Spinal cord (tissue), 10 donors: ENCODE data around the gene TBC1D8B. TPM values are rescaled to one million over a fixed set of nuclear protein-coding genes. Genes with fewer than 3 reads are reported as not detected.
"Not testable (repeated sequence)": the region's sequence is repeated elsewhere in the genome, so short reads cannot be mapped to it uniquely, and the experiment has no call there.

Experiments used
- DNase-seq, 6 donors: peaks; one replicate each; pipeline versions ENCODE4 v3.0.0 to v3.0.0-alpha.2; 2013 to 2015; ENCODE audit warnings: low spot score in 6 of 6, low read depth in 4 of 6
- H3K27ac ChIP-seq: one replicate; pipeline ENCODE4 v1.5.1; 2013; ENCODE audit warnings: low read depth, low read length, control low read depth
- H3K27me3 ChIP-seq: one replicate; pipeline ENCODE4 v1.6.1; 2013; ENCODE audit warnings: low read length; ENCODE audit not compliant: control insufficient read depth, insufficient read depth
- H3K36me3 ChIP-seq: one replicate; pipeline ENCODE4 v1.6.1; 2013; ENCODE audit warnings: low read length; ENCODE audit not compliant: control insufficient read depth, insufficient read depth
- H3K4me1 ChIP-seq: one replicate; pipeline ENCODE4 v1.6.1; 2013; ENCODE audit warnings: low read length; ENCODE audit not compliant: control insufficient read depth, insufficient read depth
- H3K4me3 ChIP-seq: one replicate; pipeline ENCODE4 v1.5.1; 2013; ENCODE audit warnings: low read depth, low read length, control low read depth
- H3K9me3 ChIP-seq: one replicate; pipeline ENCODE4 v1.6.1; 2013; ENCODE audit warnings: low read length; ENCODE audit not compliant: control insufficient read depth, insufficient read depth
- WGBS: methylation state at CpG from one replicate; pipeline ENCODE4 v1.1.5; 2013; ENCODE audit warnings: missing lambda C conversion rate; ENCODE audit not compliant: insufficient coverage; 5-methylcytosine and 5-hydroxymethylcytosine counted together
- long read RNA-seq, 4 donors: transcript quantifications; one replicate each; lab custom pipeline, GENCODE V29; 2026
- polyA plus RNA-seq, 2 donors: library from polyadenylated mRNA; unstranded; fragments of 120-200 nt; gene quantifications; one replicate each; pipeline ENCODE4 v1.2.1, GENCODE V29; 2013; ENCODE audit not compliant: insufficient read length in 2 of 2
- total RNA-seq, 2 donors: library from RNA; depleted of rRNA in 1 of 2; stranded (reverse); fragments of 120-200 nt in 1 of 2; fragments of >200 nt in 1 of 2; gene quantifications; one replicate each; pipeline versions ENCODE4 v1.2.3 to v1.2.4, GENCODE V29; 2013 to 2014
- donor health status: healthy.

TBC1D8B gene
- total RNA-seq (1 to 10 TPM; 4.5 to 9.0 TPM), polyA plus RNA-seq (1 to 10 TPM; 1.0 to 1.2 TPM)
- long read RNA-seq, donor 1, result 0 reads
- long read RNA-seq, donor 2, result 0 reads
- long read RNA-seq, donor 3, result 0 reads
- long read RNA-seq, donor 4, full-length matches to known transcripts, result 2 of 2 reads
- long read RNA-seq, donor 4, partial matches to known transcripts, result 0 of 2 reads
- long read RNA-seq, donor 4, other reads (novel, unspliced or antisense), result 0 of 2 reads

DNA sequence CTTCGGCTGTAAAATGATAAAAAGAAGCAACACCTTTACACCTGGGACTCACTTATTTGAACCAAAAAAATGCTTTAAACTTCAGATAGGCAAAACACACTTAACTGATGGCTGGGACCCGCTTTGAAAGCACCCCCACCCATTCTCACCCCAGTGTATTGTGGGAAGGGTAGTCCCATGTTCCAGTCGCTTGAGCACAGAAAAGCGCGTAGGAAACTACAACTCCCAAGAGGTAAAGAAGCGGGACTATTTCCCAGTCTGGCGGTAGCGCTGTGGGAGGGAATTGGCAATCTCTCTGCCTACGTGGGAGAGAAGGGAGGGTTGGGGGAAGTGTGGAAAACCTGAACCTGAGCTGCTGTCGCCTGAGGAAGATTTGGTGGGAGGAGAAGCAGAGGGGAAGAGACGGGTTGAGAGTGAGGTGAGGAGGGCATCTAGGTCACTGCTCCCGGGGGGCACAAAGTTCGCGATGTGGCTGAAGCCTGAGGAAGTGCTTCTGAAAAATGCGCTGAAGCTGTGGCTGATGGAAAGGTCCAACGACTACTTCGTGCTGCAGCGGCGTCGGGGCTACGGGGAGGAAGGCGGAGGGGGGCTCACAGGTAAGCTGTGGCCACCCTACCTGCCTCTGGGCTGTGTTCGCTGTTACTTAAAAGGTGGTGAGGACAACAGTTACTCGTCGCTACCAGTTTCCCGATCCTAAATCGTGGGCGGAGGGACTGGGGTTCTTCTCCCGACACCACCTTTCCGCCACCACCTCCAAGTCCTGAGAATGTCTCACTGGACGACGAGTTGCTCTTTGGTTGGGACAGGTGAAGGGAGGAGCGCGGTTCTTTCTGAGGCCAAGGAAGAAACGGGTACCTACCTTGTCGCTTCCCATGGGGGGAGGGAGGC lies at the start of gene TBC1D8B:
TBC1D8B (plus strand) TSS at position 286 of the 888 bp plus-strand sequence; CDS start at position 467, 181 bp downstream.
- Histone ChIP-seq H3K4me3 (peak within 1 kb of the TSS; percentile 61), H3K4me1 (peaks cover 8% of the 10 kb centered on the region), H3K27me3 (peaks cover 35% of the 10 kb centered on the region), H3K36me3 (no peaks in the 10 kb centered on the region), H3K9me3 (no peaks in the 10 kb centered on the region), H3K27ac (no peak within 1 kb of the TSS)
- DNase-seq, result peak; percentile 39 to 93 (median 58)
- 19% methylated on average over 28 of the region's 36 CpGs for WGBS

DNA sequence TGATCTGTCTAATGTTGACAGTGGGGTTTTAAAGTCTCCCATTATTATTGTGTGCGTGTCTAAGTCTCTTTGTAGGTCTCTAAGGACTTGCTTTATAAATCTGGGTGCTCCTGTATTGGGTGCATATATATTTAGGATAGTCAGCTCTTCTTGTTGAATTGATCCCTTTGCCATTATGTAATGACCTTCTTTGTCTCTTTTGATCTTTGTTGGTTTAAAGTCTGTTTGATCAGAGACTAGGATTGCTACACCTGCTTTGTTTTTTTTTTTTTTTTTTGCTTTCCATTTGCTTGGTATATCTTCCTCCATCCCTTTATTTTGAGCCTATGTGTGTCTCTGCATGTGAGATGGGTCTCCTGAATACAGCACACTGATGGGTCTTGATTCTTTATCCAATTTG lies 33.2 kb upstream of the TBC1D8B start:
- not testable (repeated sequence) for H3K27ac ChIP-seq, H3K4me3 ChIP-seq, H3K36me3 ChIP-seq, H3K9me3 ChIP-seq, H3K27me3 ChIP-seq, H3K4me1 ChIP-seq, DNase-seq
- WGBS, result 50% methylated on average over 1 of the region's 1 CpG

DNA sequence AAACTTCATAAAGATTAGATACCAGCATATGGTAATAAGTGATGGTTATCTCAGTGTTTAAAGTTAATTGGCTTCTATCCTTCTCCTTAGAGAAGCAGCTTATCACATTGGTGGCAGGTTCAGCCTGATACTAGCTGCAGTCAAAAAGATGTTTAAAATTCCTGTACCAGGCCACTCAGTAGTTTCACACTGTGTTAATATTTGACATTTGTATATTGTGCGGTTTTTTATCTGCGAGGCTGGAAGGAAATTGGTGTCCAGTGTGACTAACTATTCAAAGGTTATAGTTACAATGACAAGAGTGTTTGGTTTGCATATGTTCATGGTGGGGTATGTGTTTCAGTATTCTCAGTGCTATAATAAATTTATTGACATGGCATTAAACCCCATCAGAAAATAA lies 27.5 kb upstream of the TBC1D8B start:
- Histone ChIP-seq H3K4me1 (no peaks in the 10 kb centered on the region), H3K27ac (no peak overlapping the region), H3K36me3 (no peaks in the 10 kb centered on the region), H3K9me3 (no peaks in the 10 kb centered on the region), H3K27me3 (no peaks in the 10 kb centered on the region), H3K4me3 (no peak overlapping the region)
- DNase-seq, result no peak
- WGBS, result no CpG with 5 or more reads among the region's 2 CpGs

DNA sequence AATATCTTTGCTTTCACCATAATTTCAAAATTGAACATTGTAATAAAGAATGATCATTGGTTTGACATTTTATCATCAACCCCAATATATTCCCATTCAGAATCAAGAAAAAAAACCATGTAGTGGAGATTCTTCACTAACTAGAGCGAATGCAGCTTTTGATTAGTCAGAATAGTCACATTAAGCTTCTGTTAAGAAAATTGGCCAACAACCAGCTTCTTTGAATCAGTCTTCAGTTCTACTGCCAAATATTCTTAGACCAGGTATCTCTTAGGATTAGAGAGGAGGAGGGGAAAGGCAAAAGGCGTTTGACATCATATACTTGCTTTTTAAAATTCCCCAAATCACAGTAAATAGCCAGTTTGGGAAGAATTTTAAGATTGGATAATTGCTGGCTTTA lies 22.2 kb upstream of the TBC1D8B start:
- no CpG with 5 or more reads among the region's 2 CpGs for WGBS
- Histone ChIP-seq H3K27me3 (no peaks in the 10 kb centered on the region), H3K27ac (no peak overlapping the region), H3K4me3 (no peak overlapping the region), H3K4me1 (no peaks in the 10 kb centered on the region), H3K36me3 (no peaks in the 10 kb centered on the region), H3K9me3 (no peaks in the 10 kb centered on the region)
- DNase-seq, result peak in 1 of 6 donors; percentile 2

DNA sequence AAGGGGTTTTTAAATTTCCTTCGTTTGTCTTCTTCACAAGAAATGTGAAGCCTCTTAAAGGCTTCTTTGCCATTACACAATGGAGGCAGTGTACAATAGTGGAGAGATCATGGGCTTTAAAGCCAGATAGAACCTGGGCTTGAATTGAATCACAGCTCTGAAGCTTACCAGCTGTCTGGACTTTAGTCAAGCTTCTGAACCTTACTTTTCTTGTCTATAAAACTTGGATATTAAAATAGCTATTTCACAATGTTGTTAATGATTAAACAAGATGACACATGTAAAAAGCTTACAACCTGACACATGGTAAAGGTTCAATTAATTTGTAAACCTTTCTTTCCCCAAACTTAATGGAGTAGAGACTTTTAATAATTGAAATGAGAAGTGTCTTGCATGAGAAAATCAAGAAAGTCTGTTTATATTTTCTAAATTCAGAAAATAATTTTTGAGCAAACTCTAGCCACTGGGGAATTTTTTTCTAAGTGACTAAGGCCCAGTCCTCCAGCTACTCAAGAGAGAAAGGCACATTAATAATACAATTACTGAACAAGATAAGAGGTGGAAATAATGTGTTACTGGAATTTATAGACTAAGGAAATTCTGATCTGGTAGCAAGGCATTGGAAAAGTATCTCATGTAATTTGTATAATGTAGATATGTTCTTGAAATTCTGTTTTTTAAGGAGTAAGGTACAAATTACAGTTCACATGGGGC lies 21.7 kb upstream of the TBC1D8B start:
- Histone ChIP-seq H3K27me3 (no peaks in the 10 kb centered on the region), H3K36me3 (no peaks in the 10 kb centered on the region), H3K4me3 (no peak overlapping the region), H3K9me3 (no peaks in the 10 kb centered on the region), H3K27ac (no peak overlapping the region), H3K4me1 (no peaks in the 10 kb centered on the region)
- no peak for DNase-seq
- WGBS, result 40% methylated on average over 1 of the region's 1 CpG

DNA sequence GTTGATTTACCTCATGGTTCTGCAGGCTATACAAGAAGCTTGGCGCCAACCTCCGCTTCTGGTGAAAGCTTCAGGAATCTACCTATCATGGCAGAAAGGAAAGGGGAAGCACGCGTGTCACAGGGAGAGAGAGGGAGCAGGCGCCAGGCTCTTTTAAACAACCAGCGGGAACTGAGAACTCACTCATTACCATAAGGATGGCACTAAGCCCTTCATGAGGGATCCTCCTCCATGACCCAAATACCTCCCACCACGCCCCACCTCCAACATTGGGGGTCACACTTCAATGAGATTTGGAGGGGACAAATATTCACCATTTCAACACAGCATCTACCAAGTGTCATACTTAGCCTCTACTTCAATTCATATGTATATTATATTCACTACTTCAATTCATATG lies 18.8 kb upstream of the TBC1D8B start:
- Histone ChIP-seq H3K27ac (no peak overlapping the region), H3K9me3 (no peaks in the 10 kb centered on the region)
- no CpG with 5 or more reads among the region's 7 CpGs for WGBS

DNA sequence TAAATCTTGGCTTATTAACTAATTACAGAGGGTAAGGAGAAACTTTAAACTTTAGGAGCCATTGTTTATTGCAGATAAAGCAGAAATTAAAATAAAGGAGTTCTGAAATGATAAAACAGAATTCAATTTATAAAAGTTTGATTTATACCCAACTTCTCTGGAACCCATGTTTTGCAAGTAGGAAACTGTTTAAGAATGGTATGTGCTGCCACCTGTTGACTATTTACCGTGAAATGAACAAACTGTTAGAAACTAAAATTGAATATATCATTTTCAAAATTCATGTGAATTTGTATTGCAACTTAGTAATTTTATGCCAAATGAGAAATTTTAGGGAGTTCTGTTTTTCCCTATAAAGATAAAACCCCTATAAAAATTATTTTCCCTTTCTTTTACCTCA lies 11.0 kb upstream of the TBC1D8B start:
- Histone ChIP-seq H3K4me1 (no peaks in the 10 kb centered on the region), H3K36me3 (no peaks in the 10 kb centered on the region), H3K9me3 (no peaks in the 10 kb centered on the region), H3K4me3 (no peak overlapping the region), H3K27me3 (no peaks in the 10 kb centered on the region), H3K27ac (no peak overlapping the region)
- whole genome bisulfite sequencing, result no CpG with 5 or more reads among the region's 1 CpG
- DNase-seq, result peak in 2 of 6 donors; percentile 5 to 6

More for the DNA sequence above, 18.8 kb upstream of the TBC1D8B start:
- H3K4me1 ChIP-seq, result no peaks in the 10 kb centered on the region
- H3K27me3 ChIP-seq, result no peaks in the 10 kb centered on the region
- DNase-seq, result no peak
- no peaks in the 10 kb centered on the region for H3K36me3 ChIP-seq
- no peak overlapping the region for H3K4me3 ChIP-seq

DNA sequence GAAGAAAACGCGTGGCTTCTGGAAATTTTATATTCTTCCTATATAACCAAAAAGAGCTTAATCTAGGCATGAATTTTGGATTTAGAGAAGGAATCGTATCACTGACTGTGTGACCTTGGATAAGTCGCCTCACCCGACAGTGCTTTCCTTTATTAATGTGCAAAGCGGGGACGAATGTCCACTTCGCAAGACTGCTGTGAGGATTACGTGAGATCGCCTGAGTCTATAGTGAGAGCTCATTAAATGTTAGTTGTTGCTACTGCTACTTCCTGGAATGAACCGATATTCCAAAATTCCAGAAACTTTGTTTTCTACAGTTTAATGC lies 448 bp upstream of the TBC1D8B start:
- Histone ChIP-seq H3K9me3 (no peaks in the 10 kb centered on the region), H3K27me3 (peaks cover 37% of the 10 kb centered on the region), H3K27ac (no peak overlapping the region), H3K4me3 (peak overlapping the region; percentile 61), H3K4me1 (peaks cover 8% of the 10 kb centered on the region), H3K36me3 (no peaks in the 10 kb centered on the region)
- WGBS, result 17% methylated on average over 8 of the region's 11 CpGs
- DNase-seq, result no peak

DNA sequence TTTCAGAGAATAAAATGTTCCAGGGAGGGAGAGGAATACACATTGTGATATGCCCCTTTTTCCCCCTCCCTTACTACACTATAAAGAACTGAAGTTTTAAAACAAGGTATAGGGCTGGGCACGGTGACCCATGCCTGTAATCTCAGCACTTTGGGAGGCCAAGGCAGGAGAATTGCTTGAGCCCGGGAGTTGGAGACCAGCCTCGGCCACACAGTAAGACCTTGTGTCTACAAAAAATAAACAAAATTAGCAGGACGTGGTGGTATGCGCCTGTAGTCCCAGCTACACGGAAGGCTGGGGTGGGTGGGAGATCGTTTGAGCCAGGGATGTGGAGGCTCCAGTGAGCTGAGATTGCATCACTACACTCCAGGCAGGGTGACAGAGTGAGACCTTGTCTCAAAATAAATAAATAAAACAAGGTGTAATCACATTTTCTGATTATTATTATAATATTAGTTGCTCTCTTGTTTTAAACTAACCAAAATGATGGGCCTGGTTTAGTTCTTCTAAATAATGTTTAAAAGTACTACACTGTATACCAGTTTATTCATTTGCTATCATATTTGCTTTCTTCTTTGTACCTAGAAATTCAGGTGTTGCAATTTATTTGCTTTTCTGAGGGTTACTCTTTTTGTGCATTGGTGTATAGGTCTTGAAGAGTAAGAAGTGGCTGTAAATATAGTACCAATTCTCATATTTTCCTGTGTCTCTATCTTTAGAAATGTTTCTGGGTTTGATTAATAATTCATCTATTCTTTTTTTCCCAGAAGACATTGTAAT lies 8.8 kb downstream of the TBC1D8B start:
- Histone ChIP-seq H3K4me1 (no peaks in the 10 kb centered on the region), H3K27me3 (peaks cover 2% of the 10 kb centered on the region), H3K27ac (no peak overlapping the region), H3K9me3 (no peaks in the 10 kb centered on the region), H3K36me3 (no peaks in the 10 kb centered on the region), H3K4me3 (no peak overlapping the region)
- WGBS, result 50% methylated on average over 6 of the region's 7 CpGs
- no peak for DNase-seq
